Measurements from ENCODE around the gene CMPK1.

- TF ChIP-seq CTCF (IDR thresholded peaks at IDR 0.05) (no peak), POLR2A (IDR thresholded peaks at IDR 0.05) (no peak)
These were observed 14.1 kb downstream of the CMPK1 start for GRCh38 chr1:47347735-47348134.
